ENCODE results near the gene VWA3B.
"Not testable (repeated sequence)": the region's sequence is repeated elsewhere in the genome, so short reads cannot be mapped to it uniquely, and the experiment has no call there.

The VWA3B gene

GRCh38 chr2:98317214-98317613 is 230.2 kb downstream of the VWA3B start:
- Histone ChIP-seq H3K27ac (no peak overlapping the region), H3K36me3 (no peaks in the 10 kb centered on the region), H3K4me3 (ENCODE audit: low read depth in 1 of 2, low read length in 1 of 2) (no peak overlapping the region), H3K9me3 (peaks cover 6% of the 10 kb centered on the region), H3K27me3 (peaks cover 24% of the 10 kb centered on the region), H3K4me1 (ENCODE audit: control insufficient read depth in 1 of 2, insufficient read depth in 1 of 2, low read depth in 1 of 2, low read length in 1 of 2) (no peaks in the 10 kb centered on the region)
- TF ChIP-seq, protein P1, sequence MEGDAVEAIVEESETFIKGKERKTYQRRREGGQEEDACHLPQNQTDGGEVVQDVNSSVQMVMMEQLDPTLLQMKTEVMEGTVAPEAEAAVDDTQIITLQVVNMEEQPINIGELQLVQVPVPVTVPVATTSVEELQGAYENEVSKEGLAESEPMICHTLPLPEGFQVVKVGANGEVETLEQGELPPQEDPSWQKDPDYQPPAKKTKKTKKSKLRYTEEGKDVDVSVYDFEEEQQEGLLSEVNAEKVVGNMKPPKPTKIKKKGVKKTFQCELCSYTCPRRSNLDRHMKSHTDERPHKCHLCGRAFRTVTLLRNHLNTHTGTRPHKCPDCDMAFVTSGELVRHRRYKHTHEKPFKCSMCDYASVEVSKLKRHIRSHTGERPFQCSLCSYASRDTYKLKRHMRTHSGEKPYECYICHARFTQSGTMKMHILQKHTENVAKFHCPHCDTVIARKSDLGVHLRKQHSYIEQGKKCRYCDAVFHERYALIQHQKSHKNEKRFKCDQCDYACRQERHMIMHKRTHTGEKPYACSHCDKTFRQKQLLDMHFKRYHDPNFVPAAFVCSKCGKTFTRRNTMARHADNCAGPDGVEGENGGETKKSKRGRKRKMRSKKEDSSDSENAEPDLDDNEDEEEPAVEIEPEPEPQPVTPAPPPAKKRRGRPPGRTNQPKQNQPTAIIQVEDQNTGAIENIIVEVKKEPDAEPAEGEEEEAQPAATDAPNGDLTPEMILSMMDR (IDR thresholded peaks at IDR 0.05) = no peak

DNA sequence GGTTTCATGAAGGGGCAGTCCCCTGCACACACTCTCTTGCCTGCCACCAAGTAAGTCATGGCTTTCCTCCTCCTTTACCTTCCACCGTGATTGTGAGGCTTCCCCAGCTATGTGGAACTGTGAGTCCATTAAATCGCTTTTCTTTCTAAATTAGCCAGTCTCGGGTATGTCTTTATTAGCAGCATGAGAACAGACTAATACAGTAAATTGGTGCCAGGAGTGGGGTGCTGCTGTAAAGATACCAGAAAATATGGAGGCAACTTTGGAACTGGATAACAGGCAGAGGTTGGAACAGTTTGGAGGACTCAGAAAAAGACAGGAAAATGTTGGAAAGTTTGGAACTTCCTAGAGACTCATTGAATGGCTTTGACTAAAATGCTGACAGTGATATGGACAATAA is 233.2 kb downstream of the VWA3B start:
- not testable (repeated sequence) for H3K27ac ChIP-seq; H3K4me3 ChIP-seq (ENCODE audit: low read depth in 1 of 2, low read length in 1 of 2); H3K36me3 ChIP-seq; H3K9me3 ChIP-seq; H3K4me1 ChIP-seq (ENCODE audit: control insufficient read depth in 1 of 2, insufficient read depth in 1 of 2, low read depth in 1 of 2, low read length in 1 of 2); H3K27me3 ChIP-seq

GRCh38 chr2:98324181-98324580 is 237.2 kb downstream of the VWA3B start:
- no peaks in the 10 kb centered on the region for H3K4me1 ChIP-seq (ENCODE audit: control insufficient read depth in 1 of 2, insufficient read depth in 1 of 2, low read depth in 1 of 2, low read length in 1 of 2)
- no peaks in the 10 kb centered on the region for H3K36me3 ChIP-seq
- H3K27ac ChIP-seq = no peak overlapping the region
- H3K9me3 ChIP-seq = peaks cover 6% of the 10 kb centered on the region
- TF ChIP-seq, protein P1 (IDR thresholded peaks at IDR 0.05) = no peak
- H3K4me3 ChIP-seq (ENCODE audit: low read depth in 1 of 2, low read length in 1 of 2) = no peak overlapping the region
- H3K27me3 ChIP-seq = no peaks in the 10 kb centered on the region

GRCh38 chr2:98327776-98328175 is 240.8 kb downstream of the VWA3B start:
- Histone ChIP-seq H3K27ac (no peak overlapping the region), H3K27me3 (peaks cover 25% of the 10 kb centered on the region), H3K9me3 (no peaks in the 10 kb centered on the region), H3K4me1 (ENCODE audit: control insufficient read depth in 1 of 2, insufficient read depth in 1 of 2, low read depth in 1 of 2, low read length in 1 of 2) (no peaks in the 10 kb centered on the region), H3K36me3 (no peaks in the 10 kb centered on the region), H3K4me3 (ENCODE audit: low read depth in 1 of 2, low read length in 1 of 2) (no peak overlapping the region)
- TF ChIP-seq, protein P1 (IDR thresholded peaks at IDR 0.05) = no peak

DNA sequence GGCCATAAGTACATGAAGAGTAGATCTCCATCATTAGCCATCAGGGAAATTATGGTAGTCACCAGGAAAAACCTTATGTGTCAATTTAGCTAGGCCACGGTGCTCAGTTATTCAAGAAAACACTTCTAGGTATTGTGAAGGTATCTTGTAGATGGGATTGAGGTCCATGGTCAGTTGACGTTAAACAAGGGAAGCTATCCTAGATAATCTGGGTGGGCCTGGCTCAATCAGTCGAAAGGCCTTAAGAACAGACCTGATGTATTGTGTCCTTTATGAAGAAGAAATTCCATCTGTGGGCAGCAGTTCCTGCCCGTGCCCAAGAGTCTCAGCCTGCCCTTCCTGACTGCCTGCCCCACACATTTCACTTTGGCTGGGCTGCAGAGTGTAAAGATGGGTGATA is 242.6 kb downstream of the VWA3B start:
- Histone ChIP-seq H3K36me3 (no peaks in the 10 kb centered on the region), H3K4me1 (ENCODE audit: control insufficient read depth in 1 of 2, insufficient read depth in 1 of 2, low read depth in 1 of 2, low read length in 1 of 2) (no peaks in the 10 kb centered on the region), H3K4me3 (ENCODE audit: low read depth in 1 of 2, low read length in 1 of 2) (no peak overlapping the region), H3K27me3 (peaks cover 39% of the 10 kb centered on the region), H3K27ac (no peak overlapping the region), H3K9me3 (no peaks in the 10 kb centered on the region)
- TF ChIP-seq, protein P1 (IDR thresholded peaks at IDR 0.05) = no peak

DNA sequence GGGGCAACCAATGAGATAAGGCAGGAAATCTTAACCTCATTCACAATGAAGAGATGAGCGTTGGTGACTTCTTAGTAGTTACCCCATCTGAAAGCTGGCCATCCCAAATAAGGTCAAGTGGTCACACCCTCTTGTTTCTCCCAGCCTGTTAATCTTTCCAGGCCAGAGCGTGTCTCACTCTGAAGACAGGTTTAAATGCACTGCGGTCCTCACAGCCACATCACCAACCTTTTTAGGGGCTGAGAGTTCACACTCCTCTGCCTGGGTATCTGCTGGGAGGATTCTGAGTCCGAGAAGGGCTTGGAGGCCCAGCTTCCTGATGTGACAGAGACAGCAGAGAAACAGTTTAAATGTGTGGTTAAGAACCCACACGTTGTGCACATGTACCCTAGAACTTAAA is 246.0 kb downstream of the VWA3B start:
- no peaks in the 10 kb centered on the region for H3K36me3 ChIP-seq
- H3K4me3 ChIP-seq (ENCODE audit: low read depth in 1 of 2, low read length in 1 of 2) = no peak overlapping the region
- no peaks in the 10 kb centered on the region for H3K4me1 ChIP-seq (ENCODE audit: control insufficient read depth in 1 of 2, insufficient read depth in 1 of 2, low read depth in 1 of 2, low read length in 1 of 2)
- peaks cover 64% of the 10 kb centered on the region for H3K27me3 ChIP-seq
- no peaks in the 10 kb centered on the region for H3K9me3 ChIP-seq
- no peak overlapping the region for H3K27ac ChIP-seq
- TF ChIP-seq, protein P1 (IDR thresholded peaks at IDR 0.05) = no peak

Measured in neutrophil (primary cell).